Parathyroid adenoma (tissue), 2 donors: ENCODE measurements around the gene PCDH9.

ENCODE experiments used
- H2AFZ ChIP-seq: fragments of 300-600 bp; sonication (generic); one replicate; pipeline ENCODE4 v1.7.0; 2017; ENCODE audit warnings: antibody characterized with exemption, mild to moderate bottlenecking
- H3K27ac ChIP-seq: fragments of 300-600 bp; sonication (generic); one replicate; pipeline ENCODE4 v1.7.0; 2017
- H3K27me3 ChIP-seq: fragments of 300-600 bp; sonication (generic); one replicate; pipeline ENCODE4 v1.7.0; 2017; ENCODE audit warnings: low read length; ENCODE audit not compliant: control insufficient read depth, insufficient read depth
- H3K36me3 ChIP-seq: fragments of 300-600 bp; sonication (generic); one replicate; pipeline ENCODE4 v1.7.0; 2017; ENCODE audit warnings: low read length; ENCODE audit not compliant: control insufficient read depth, insufficient read depth
- H3K4me1 ChIP-seq: fragments of 300-600 bp; sonication (generic); one replicate; pipeline ENCODE4 v1.7.0; 2017; ENCODE audit warnings: control low read depth
- H3K4me2 ChIP-seq: fragments of 300-600 bp; sonication (generic); one replicate; pipeline ENCODE4 v1.7.0; 2017; ENCODE audit warnings: low read length
- H3K4me3 ChIP-seq: fragments of 300-600 bp; sonication (generic); one replicate; pipeline ENCODE4 v1.7.0; 2017; ENCODE audit warnings: low read depth, low read length
- H3K79me2 ChIP-seq: fragments of 300-600 bp; sonication (generic); one replicate; pipeline ENCODE4 v1.7.0; 2017; ENCODE audit warnings: control low read depth
- H3K9ac ChIP-seq: fragments of 300-600 bp; sonication (generic); one replicate; pipeline ENCODE4 v1.7.0; 2017; ENCODE audit warnings: mild to moderate bottlenecking
- H3K9me3 ChIP-seq: fragments of 300-600 bp; sonication (generic); one replicate; pipeline ENCODE4 v1.7.0; 2017; ENCODE audit warnings: low read length; ENCODE audit not compliant: control insufficient read depth
- CTCF ChIP-seq: fragments of 300-600 bp; sonication (generic); IDR thresholded peaks from one replicate; pipeline ENCODE4 v1.7.0; 2017; ENCODE audit warnings: antibody characterized with exemption, mild to moderate bottlenecking
- donor health status: primary hyperparathyroidism.

PCDH9 gene

DNA sequence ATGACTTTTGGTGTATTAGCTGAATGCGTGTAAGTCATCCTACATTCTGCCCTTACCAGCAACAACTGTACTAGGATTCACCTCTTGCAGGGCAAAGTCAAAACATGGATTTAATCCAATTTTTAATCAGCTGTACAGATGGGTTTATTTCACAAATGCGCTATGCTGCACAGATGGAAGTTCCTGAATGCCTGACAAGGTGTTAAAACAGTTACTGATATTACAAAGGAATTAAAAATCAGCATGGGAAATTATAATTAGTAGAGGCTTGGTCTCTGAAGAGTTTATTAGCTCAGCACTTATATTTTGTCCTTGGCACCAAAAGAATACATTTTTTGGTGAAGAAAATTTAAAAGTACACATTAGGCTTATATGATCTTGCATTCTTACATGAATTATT is 448.9 kb downstream of the PCDH9 start:
- no peak overlapping the region for H3K4me3 ChIP-seq
- H3K79me2 ChIP-seq = no peaks in the 10 kb centered on the region
- H3K36me3 ChIP-seq = no peaks in the 10 kb centered on the region
- no peak overlapping the region for H3K27ac ChIP-seq
- H3K4me1 ChIP-seq = no peaks in the 10 kb centered on the region
- no peak for TF ChIP-seq CTCF
- no peaks in the 10 kb centered on the region for H3K9me3 ChIP-seq
- H2AFZ ChIP-seq = no peak overlapping the region
- H3K4me2 ChIP-seq = no peak overlapping the region
- no peaks in the 10 kb centered on the region for H3K27me3 ChIP-seq
- H3K9ac ChIP-seq = no peak overlapping the region

- Histone ChIP-seq H3K27ac (no peak overlapping the region), H3K4me2 (no peak overlapping the region), H3K27me3 (no peaks in the 10 kb centered on the region), H3K9me3 (no peaks in the 10 kb centered on the region), H2AFZ (no peak overlapping the region), H3K79me2 (no peaks in the 10 kb centered on the region), H3K4me3 (no peak overlapping the region), H3K36me3 (no peaks in the 10 kb centered on the region), H3K9ac (no peak overlapping the region), H3K4me1 (no peaks in the 10 kb centered on the region)
- no peak for TF ChIP-seq CTCF
Observed at GRCh38 chr13:66780814-66781213, 449.3 kb downstream of the PCDH9 start.

- Histone ChIP-seq H3K4me1 (no peaks in the 10 kb centered on the region), H3K9ac (no peak overlapping the region), H3K79me2 (no peaks in the 10 kb centered on the region), H3K36me3 (no peaks in the 10 kb centered on the region), H2AFZ (no peak overlapping the region), H3K27me3 (no peaks in the 10 kb centered on the region), H3K4me3 (no peak overlapping the region), H3K27ac (no peak overlapping the region), H3K9me3 (no peaks in the 10 kb centered on the region), H3K4me2 (no peak overlapping the region)
- TF ChIP-seq CTCF = no peak
Observed at GRCh38 chr13:66778461-66778860, 451.7 kb downstream of the PCDH9 start.

DNA sequence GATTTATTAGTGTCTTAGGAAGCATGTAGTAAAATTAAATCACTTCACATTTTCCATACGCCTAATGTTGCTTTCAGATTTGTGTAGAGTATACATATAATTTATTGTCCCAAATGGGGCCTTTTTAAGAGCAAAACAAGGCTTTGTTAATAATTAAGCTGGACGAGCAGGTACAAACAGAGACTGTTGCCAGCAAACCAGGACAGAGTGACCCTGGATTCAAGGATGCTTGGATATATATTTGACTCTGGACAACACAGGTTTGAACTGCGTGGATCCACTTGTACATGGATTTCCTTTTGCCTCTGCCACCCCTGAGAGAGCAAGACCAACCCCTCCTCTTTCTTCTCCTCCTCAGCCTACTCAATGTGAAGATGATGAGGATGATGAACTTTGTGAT is 454.9 kb downstream of the PCDH9 start:
- Histone ChIP-seq H3K4me1 (no peaks in the 10 kb centered on the region), H2AFZ (no peak overlapping the region), H3K4me2 (no peak overlapping the region), H3K36me3 (no peaks in the 10 kb centered on the region), H3K79me2 (no peaks in the 10 kb centered on the region), H3K4me3 (no peak overlapping the region), H3K27ac (no peak overlapping the region), H3K27me3 (no peaks in the 10 kb centered on the region), H3K9ac (no peak overlapping the region), H3K9me3 (no peaks in the 10 kb centered on the region)
- no peak for TF ChIP-seq CTCF

GRCh38 chr13:66774046-66774445 is 456.1 kb downstream of the PCDH9 start:
- H3K4me3 ChIP-seq = no peak overlapping the region
- no peak overlapping the region for H2AFZ ChIP-seq
- H3K9me3 ChIP-seq = no peaks in the 10 kb centered on the region
- no peaks in the 10 kb centered on the region for H3K4me1 ChIP-seq
- TF ChIP-seq CTCF = no peak
- no peaks in the 10 kb centered on the region for H3K27me3 ChIP-seq
- no peaks in the 10 kb centered on the region for H3K36me3 ChIP-seq
- no peak overlapping the region for H3K4me2 ChIP-seq
- no peak overlapping the region for H3K9ac ChIP-seq
- H3K79me2 ChIP-seq = no peaks in the 10 kb centered on the region
- no peak overlapping the region for H3K27ac ChIP-seq
